ENCODE results near the gene DTD2.

DNA sequence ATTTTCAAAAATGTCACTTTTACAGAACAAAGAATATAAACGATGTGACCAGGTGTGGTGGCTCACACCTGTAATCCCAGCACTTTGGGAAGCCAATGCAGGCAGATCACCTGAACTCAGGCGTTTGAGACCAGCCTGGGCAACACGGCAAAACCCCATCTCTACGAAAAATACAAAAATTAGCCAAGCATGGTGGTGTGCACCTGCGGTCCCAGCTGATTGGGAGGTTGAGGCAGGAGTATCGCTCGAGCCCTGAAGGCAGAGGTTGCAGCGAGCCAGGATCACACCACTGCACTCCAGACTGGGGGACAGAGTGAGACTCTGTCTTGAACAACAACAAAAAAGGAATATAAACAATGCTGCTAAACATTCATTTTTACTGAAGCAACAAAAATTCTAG lies 52.2 kb downstream of the DTD2 start:
- TF ChIP-seq, protein P1, sequence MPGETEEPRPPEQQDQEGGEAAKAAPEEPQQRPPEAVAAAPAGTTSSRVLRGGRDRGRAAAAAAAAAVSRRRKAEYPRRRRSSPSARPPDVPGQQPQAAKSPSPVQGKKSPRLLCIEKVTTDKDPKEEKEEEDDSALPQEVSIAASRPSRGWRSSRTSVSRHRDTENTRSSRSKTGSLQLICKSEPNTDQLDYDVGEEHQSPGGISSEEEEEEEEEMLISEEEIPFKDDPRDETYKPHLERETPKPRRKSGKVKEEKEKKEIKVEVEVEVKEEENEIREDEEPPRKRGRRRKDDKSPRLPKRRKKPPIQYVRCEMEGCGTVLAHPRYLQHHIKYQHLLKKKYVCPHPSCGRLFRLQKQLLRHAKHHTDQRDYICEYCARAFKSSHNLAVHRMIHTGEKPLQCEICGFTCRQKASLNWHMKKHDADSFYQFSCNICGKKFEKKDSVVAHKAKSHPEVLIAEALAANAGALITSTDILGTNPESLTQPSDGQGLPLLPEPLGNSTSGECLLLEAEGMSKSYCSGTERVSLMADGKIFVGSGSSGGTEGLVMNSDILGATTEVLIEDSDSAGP (CRISPR knock-in tag; IDR thresholded peaks at IDR 0.05), result no peak
- TF ChIP-seq FOXP4 (CRISPR knock-in tag; IDR thresholded peaks at IDR 0.05; ENCODE audit: borderline replicate concordance), result no peak
